Measurements from ENCODE around the gene IL17RC.
"Not testable (repeated sequence)": the region's sequence is repeated elsewhere in the genome, so short reads cannot be mapped to it uniquely, and the experiment has no call there.

The IL17RC gene

GRCh38 chr3:9895715-9896114 lies 21.2 kb upstream of the IL17RC start:
- not testable (repeated sequence) for FAIRE-seq

GRCh38 chr3:9896755-9897407 lies 20.0 kb upstream of the IL17RC start:
- not testable (repeated sequence) for FAIRE-seq

GRCh38 chr3:9897408-9898372 lies 19.2 kb upstream of the IL17RC start:
- no peak for FAIRE-seq

- FAIRE-seq: no peak
Observed at GRCh38 chr3:9898467-9899241, 18.2 kb upstream of the IL17RC start.

- FAIRE-seq: no peak
Observed at GRCh38 chr3:9899289-9899791, 17.6 kb upstream of the IL17RC start.

GRCh38 chr3:9900965-9901415 lies 15.9 kb upstream of the IL17RC start:
- FAIRE-seq: not testable (repeated sequence)

GRCh38 chr3:9901967-9902366 lies 14.9 kb upstream of the IL17RC start:
- no peak for FAIRE-seq

- no peak for FAIRE-seq
Observed at GRCh38 chr3:9902372-9903237, 14.3 kb upstream of the IL17RC start, which contains the start of gene IL17RE. Gene IL17RE, plus strand, starts transcription at chr3:9902848. Its CDS starts 85 bp downstream, at chr3:9902933.

GRCh38 chr3:9903238-9903624 lies 13.7 kb upstream of the IL17RC start:
- FAIRE-seq: no peak

GRCh38 chr3:9903904-9904303 lies 13.0 kb upstream of the IL17RC start:
- FAIRE-seq: no peak

- no peak for FAIRE-seq
Observed at GRCh38 chr3:9906480-9906879, 10.4 kb upstream of the IL17RC start.

GRCh38 chr3:9908286-9908685 lies 8.6 kb upstream of the IL17RC start:
- no peak for FAIRE-seq

- FAIRE-seq: no peak
Observed at GRCh38 chr3:9909221-9910013, 7.5 kb upstream of the IL17RC start.

- no peak for FAIRE-seq
Observed at GRCh38 chr3:9911863-9912262, 5.0 kb upstream of the IL17RC start.

- no peak for FAIRE-seq
Observed at GRCh38 chr3:9912294-9912935, 4.5 kb upstream of the IL17RC start.

GRCh38 chr3:9913601-9914000 lies 3.3 kb upstream of the IL17RC start:
- no peak for FAIRE-seq

- no peak for FAIRE-seq
Observed at GRCh38 chr3:9914011-9914410, 2.9 kb upstream of the IL17RC start.

- FAIRE-seq: no peak
Observed at GRCh38 chr3:9914559-9915253, 2.2 kb upstream of the IL17RC start.

GRCh38 chr3:9915254-9916141 lies 1.4 kb upstream of the IL17RC start:
- FAIRE-seq: no peak
